Breast epithelium (tissue), 4 donors: Measurements from ENCODE around the gene QRFP. TPM values are rescaled to one million over a fixed set of nuclear protein-coding genes. Genes with fewer than 3 reads are reported as not detected.

Experiments
- DNase-seq, 2 donors: peaks; one replicate each; pipeline ENCODE4 v3.0.0-alpha.2; 2019; ENCODE audit warnings: low spot score in 2 of 2
- H3K27ac ChIP-seq, 2 donors: fragments of 200-600 bp; sonication (generic) in 1 of 2; one replicate each; pipeline ENCODE4 v1.5.1; 2016 to 2019; ENCODE audit warnings: mild to moderate bottlenecking in 1 of 2
- H3K27me3 ChIP-seq, 2 donors: fragments of 200-600 bp; sonication (generic) in 1 of 2; one replicate each; pipeline versions ENCODE4 v1.5.1 to v1.6.0; 2017 to 2019; ENCODE audit warnings: control low read depth in 1 of 2, mild to moderate bottlenecking in 1 of 2
- H3K36me3 ChIP-seq: fragments of 200-600 bp; one replicate; pipeline ENCODE4 v1.5.1; 2019
- H3K4me1 ChIP-seq, 2 donors: fragments of 200-600 bp; sonication (generic); one replicate each; pipeline ENCODE4 v1.5.1; 2016 to 2019; ENCODE audit warnings: control low read depth in 1 of 2
- H3K4me3 ChIP-seq, 3 donors: fragments of 200-600 bp; sonication (generic); 1 replicate in 2 of 3; 2 replicates in 1 of 3; pipeline ENCODE4 v1.5.1; 2016 to 2019; ENCODE audit warnings: mild to moderate bottlenecking in 3 of 3, moderate library complexity in 2 of 3
- H3K9me3 ChIP-seq, 2 donors: fragments of 200-600 bp; sonication (generic) in 1 of 2; one replicate each; pipeline ENCODE4 v1.5.1; 2016 to 2019; ENCODE audit warnings: control low read depth in 1 of 2
- CTCF ChIP-seq, 3 donors: fragments of 450-650 bp; IDR thresholded peaks; one replicate each; pipeline ENCODE4 v1.5.1; 2016 to 2017; ENCODE audit warnings: antibody characterized with exemption in 3 of 3, mild to moderate bottlenecking in 3 of 3, moderate library complexity in 3 of 3
- POLR2A ChIP-seq: fragments of 450-650 bp; IDR thresholded peaks from one replicate; pipeline ENCODE4 v1.6.1; 2016; ENCODE audit warnings: antibody characterized with exemption, mild to moderate bottlenecking, moderate library complexity
- POLR2AphosphoS5 ChIP-seq, 3 donors: sonication (generic); formaldehyde crosslinking; IDR thresholded peaks; one replicate each; pipeline ENCODE4 v1.6.1; 2017; ENCODE audit warnings: antibody characterized with exemption in 3 of 3
- intact Hi-C: fragments of 100-400 bp; cut with DNase I; formaldehyde crosslinking; loops from one replicate; pipeline ENCODE4 v1.15.1; 2023; ENCODE audit warnings: low total_unique reads
- total RNA-seq, 3 donors: library from RNA; depleted of rRNA; stranded (reverse); fragments of >200 nt; gene quantifications; one replicate each; pipeline ENCODE4 v1.1.0, GENCODE V29; 2016

The QRFP gene
- total RNA-seq, 3 donors from 2014 or later, result not detected

DNA sequence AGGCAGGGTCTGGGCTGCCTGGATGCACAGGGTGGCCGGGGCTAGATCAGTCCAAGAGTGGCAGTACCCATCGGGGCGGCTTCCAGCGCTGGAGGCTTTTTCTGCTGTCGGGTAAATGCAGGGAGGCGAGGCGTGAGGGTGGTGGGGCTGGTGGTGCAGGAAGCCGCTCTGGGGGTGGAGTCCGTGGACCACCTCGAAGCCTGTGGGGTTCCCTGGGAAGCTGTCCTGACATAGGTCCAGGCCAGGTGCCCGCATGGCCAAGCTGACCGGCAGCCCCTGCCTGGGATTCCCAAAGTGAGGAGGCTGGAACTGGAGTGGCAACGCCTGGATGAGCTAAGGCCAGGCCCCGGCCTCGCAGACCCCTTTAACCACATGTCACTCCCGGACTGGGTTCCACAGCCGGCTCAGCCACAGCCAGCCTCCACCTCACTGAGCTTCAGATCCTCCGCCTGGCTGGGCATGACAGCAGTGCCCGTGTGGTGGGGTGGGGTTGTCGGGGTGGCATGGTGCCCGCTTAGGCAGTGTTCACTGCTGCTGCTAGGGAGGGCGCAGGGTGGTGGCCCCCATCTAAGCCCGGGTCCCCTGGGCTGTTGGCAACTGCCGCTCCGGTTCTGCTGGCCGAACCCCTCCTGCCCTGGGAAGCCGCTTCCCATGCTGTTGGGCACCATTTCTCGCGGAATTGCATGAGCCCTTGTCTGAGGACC, 1.4 kb upstream of the QRFP start:
- Histone ChIP-seq H3K27me3 (peaks cover under 1 to 21% of the 10 kb centered on the region in 2 donors), H3K36me3 (no peaks in the 10 kb centered on the region), H3K4me1 (no peaks in the 10 kb centered on the region), H3K4me3 (no peak overlapping the region), H3K27ac (no peak overlapping the region), H3K9me3 (no peaks in the 10 kb centered on the region)
- intact Hi-C loops, result no loop called here
- TF ChIP-seq POLR2A (no peak), POLR2AphosphoS5 (IDR thresholded peaks at IDR 0.05) (no peak), CTCF (IDR thresholded peaks at IDR 0.05) (no peak)
- DNase-seq, result no peak

- no peaks in the 10 kb centered on the region for H3K36me3 ChIP-seq
- no peaks in the 10 kb centered on the region for H3K4me1 ChIP-seq
- no peak overlapping the region for H3K4me3 ChIP-seq
- no peak overlapping the region for H3K27ac ChIP-seq
- intact Hi-C loops, result no loop called here
- no peak for DNase-seq
- peaks cover 0 to 13% of the 10 kb centered on the region in 2 donors for H3K27me3 ChIP-seq
- no peaks in the 10 kb centered on the region for H3K9me3 ChIP-seq
- TF ChIP-seq POLR2AphosphoS5 (IDR thresholded peaks at IDR 0.05) (no peak), POLR2A (no peak), CTCF (IDR thresholded peaks at IDR 0.05) (no peak)
Observed at GRCh38 chr9:130897105-130897751, 616 bp upstream of the QRFP start.

GRCh38 chr9:130895481-130896232, 955 bp downstream of the QRFP start:
- Histone ChIP-seq H3K4me3 (no peak overlapping the region), H3K27me3 (peaks cover 0 to 7% of the 10 kb centered on the region in 2 donors), H3K27ac (no peak overlapping the region), H3K9me3 (no peaks in the 10 kb centered on the region), H3K4me1 (no peaks in the 10 kb centered on the region), H3K36me3 (no peaks in the 10 kb centered on the region)
- DNase-seq, result no peak
- TF ChIP-seq POLR2A, result no peak
- no peak for TF ChIP-seq POLR2AphosphoS5 (IDR thresholded peaks at IDR 0.05)
- no peak for TF ChIP-seq CTCF (IDR thresholded peaks at IDR 0.05)
- intact Hi-C loops, result no loop called here

DNA sequence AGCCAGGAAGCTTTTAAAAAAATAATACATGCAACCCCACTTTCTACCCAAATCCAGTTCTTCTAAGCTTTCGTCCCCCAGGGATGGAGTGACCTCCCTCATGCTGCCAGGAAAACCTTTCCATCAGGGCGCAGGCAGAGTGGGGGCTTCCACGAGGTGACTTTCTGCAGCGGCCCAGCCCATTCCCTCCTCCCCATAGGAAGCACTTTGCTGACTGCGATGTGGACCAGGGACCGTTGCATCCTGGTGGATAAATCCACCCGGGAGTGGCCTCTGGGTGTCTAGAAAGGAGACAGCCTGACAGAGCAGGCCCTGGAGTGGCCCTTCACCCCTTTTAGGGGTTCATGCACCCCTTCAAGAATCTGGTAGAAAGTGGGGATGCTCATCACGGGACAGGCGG, 1.6 kb downstream of the QRFP start:
- Histone ChIP-seq H3K27me3 (peaks cover 0 to 7% of the 10 kb centered on the region in 2 donors), H3K36me3 (no peaks in the 10 kb centered on the region), H3K9me3 (no peaks in the 10 kb centered on the region), H3K4me1 (no peaks in the 10 kb centered on the region), H3K27ac (no peak overlapping the region), H3K4me3 (no peak overlapping the region)
- intact Hi-C loops, result no loop called here
- no peak for DNase-seq
- TF ChIP-seq CTCF (IDR thresholded peaks at IDR 0.05) (no peak), POLR2A (no peak), POLR2AphosphoS5 (IDR thresholded peaks at IDR 0.05) (no peak)

GRCh38 chr9:130894546-130894945, 2.1 kb downstream of the QRFP start:
- Histone ChIP-seq H3K27me3 (peaks cover 0 to 7% of the 10 kb centered on the region in 2 donors), H3K9me3 (no peaks in the 10 kb centered on the region), H3K36me3 (no peaks in the 10 kb centered on the region), H3K4me1 (no peaks in the 10 kb centered on the region), H3K4me3 (no peak overlapping the region), H3K27ac (no peak overlapping the region)
- no peak for TF ChIP-seq POLR2AphosphoS5 (IDR thresholded peaks at IDR 0.05)
- no peak for TF ChIP-seq POLR2A
- no peak for TF ChIP-seq CTCF (IDR thresholded peaks at IDR 0.05)
- no peak for DNase-seq
- intact Hi-C loops, result no loop called here
